ENCODE measurements around the gene CDH16.

DNA sequence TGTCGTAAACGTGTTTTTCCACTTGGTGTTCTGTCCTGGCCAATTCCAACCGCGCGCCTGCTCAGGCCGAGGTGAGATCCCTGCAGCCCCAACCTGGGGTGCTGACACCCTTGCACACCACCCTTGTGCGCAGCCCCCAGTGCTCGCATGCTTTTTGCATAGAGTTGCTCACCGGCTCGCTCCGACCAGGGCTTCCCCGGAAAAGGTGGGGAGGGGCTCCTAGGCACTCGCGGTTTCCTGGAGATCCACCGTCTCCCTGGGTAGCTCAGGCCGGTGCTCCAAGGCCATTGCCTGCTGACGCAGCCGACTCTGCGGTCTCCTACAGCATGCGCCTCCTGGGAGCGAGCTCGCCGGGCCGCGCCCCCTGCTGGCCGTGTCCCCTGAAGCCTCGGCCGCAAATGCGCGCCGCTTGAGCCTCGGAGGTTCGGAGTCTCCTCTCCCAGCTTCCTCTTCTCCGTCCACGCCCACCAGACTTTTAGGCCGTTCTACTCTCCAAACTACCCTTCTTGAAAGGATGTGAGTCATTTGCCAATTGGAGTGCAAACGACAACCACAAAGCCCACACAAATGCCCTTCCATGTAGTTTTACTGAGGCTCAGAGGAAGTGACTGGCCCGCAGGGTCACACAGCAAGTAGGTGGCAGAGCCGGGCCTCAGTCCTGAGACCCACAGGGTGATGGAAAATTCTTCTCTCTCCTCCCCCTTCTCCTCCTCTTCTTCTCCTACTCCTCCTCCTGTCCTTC, 45.6 kb downstream of the CDH16 start:
- TF ChIP-seq, protein P1, sequence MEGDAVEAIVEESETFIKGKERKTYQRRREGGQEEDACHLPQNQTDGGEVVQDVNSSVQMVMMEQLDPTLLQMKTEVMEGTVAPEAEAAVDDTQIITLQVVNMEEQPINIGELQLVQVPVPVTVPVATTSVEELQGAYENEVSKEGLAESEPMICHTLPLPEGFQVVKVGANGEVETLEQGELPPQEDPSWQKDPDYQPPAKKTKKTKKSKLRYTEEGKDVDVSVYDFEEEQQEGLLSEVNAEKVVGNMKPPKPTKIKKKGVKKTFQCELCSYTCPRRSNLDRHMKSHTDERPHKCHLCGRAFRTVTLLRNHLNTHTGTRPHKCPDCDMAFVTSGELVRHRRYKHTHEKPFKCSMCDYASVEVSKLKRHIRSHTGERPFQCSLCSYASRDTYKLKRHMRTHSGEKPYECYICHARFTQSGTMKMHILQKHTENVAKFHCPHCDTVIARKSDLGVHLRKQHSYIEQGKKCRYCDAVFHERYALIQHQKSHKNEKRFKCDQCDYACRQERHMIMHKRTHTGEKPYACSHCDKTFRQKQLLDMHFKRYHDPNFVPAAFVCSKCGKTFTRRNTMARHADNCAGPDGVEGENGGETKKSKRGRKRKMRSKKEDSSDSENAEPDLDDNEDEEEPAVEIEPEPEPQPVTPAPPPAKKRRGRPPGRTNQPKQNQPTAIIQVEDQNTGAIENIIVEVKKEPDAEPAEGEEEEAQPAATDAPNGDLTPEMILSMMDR (IDR thresholded peaks at IDR 0.05; ENCODE audit: low read length), result peak; percentile 97
- no peak for TF ChIP-seq EZH2 (IDR thresholded peaks at IDR 0.05; ENCODE audit: borderline replicate concordance, low read length)

All from OCI-LY1 (cell line).